Rectal smooth muscle tissue (tissue), 1 donor: Measurements from ENCODE around the gene HELZ.
"Not testable (repeated sequence)": the region's sequence is repeated elsewhere in the genome, so short reads cannot be mapped to it uniquely, and the experiment has no call there.

Experiments
- H3K27ac ChIP-seq: one replicate; pipeline ENCODE4 v1.7.0; 2013; ENCODE audit warnings: low read depth, low read length, inconsistent platforms
- H3K27me3 ChIP-seq: one replicate; pipeline ENCODE4 v1.7.0; 2013; ENCODE audit warnings: low read length; ENCODE audit not compliant: control insufficient read depth, insufficient read depth
- H3K36me3 ChIP-seq: one replicate; pipeline ENCODE4 v1.7.0; 2013; ENCODE audit warnings: low read length; ENCODE audit not compliant: control insufficient read depth, insufficient read depth
- H3K4me1 ChIP-seq: one replicate; pipeline ENCODE4 v1.7.0; 2013; ENCODE audit warnings: low read length; ENCODE audit not compliant: control insufficient read depth, insufficient read depth
- H3K4me3 ChIP-seq: one replicate; pipeline ENCODE4 v1.7.0; 2013; ENCODE audit warnings: low read length
- H3K9ac ChIP-seq: one replicate; pipeline ENCODE4 v1.7.0; 2013; ENCODE audit warnings: low read length

The HELZ gene

GRCh38 chr17:67245073-67245693 is at the start of gene HELZ:
TSS of gene HELZ (minus strand) at chr17:67245196. CDS start at chr17:67218804, 26,392 bp downstream.
- Histone ChIP-seq H3K9ac (peak within 1 kb of the TSS; percentile 51), H3K27me3 (no peaks in the 10 kb centered on the region), H3K4me3 (peak within 1 kb of the TSS; percentile 82), H3K36me3 (no peaks in the 10 kb centered on the region), H3K27ac (peak within 1 kb of the TSS; percentile 74), H3K4me1 (peaks cover 20% of the 10 kb centered on the region)

DNA sequence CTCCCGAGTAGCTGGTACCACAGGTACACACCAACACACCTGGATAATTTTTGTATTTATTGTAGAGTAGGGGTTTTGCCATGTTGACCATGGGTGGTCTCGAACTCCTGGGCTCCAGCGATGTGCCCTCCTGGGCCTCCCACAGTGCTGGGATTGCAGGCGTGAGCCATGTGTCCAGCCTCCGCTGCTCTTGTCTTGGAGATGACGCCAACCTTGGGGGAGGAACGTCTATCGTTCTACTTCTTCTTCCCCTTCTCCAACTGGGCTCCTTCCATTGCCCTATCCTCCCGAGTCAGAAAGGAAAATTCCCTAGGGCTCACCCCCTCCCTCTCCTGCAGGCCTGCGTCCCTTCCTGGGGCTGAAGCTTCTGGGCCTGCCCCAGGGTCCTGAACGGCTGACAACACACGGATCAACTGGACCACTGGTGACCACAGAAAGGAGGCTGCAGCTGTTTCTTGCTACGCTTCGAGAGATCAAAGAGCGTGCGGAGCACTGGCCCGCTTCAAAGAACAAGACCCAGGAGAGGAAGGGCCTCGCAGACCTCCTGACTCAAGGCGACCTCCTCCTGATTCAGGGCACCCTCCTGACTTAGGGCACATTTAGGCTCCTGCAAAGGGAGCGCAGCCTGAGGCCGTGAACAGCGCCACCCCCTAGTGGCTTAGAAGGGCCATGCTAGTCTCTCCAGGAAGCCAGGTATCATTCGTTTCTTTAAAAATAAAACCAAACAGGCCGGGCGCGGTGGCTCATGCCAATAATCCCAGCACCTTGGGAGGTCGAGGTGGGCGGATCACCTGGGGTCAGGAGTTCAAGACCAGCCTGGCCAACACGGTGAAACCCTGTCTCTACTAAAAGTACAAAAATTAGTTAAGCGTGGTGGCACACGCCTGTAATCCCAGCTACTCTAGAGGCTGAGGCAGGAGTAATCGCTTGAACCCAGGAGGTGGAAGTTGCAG is 48.5 kb upstream of the HELZ start:
- no peak overlapping the region for H3K4me3 ChIP-seq
- H3K27me3 ChIP-seq: no peaks in the 10 kb centered on the region
- no peak overlapping the region for H3K9ac ChIP-seq
- H3K4me1 ChIP-seq: peaks cover 3% of the 10 kb centered on the region
- H3K36me3 ChIP-seq: no peaks in the 10 kb centered on the region
- H3K27ac ChIP-seq: no peak overlapping the region

- no peak overlapping the region for H3K27ac ChIP-seq
- no peak overlapping the region for H3K9ac ChIP-seq
- H3K4me1 ChIP-seq: peaks cover 3% of the 10 kb centered on the region
- H3K36me3 ChIP-seq: no peaks in the 10 kb centered on the region
- H3K4me3 ChIP-seq: no peak overlapping the region
- no peaks in the 10 kb centered on the region for H3K27me3 ChIP-seq
Measured at GRCh38 chr17:67290711-67291291, 45.8 kb upstream of the HELZ start.

- Histone ChIP-seq H3K9ac (no peak overlapping the region), H3K27ac (no peak overlapping the region), H3K4me1 (peaks cover 3% of the 10 kb centered on the region), H3K27me3 (no peaks in the 10 kb centered on the region), H3K36me3 (no peaks in the 10 kb centered on the region), H3K4me3 (no peak overlapping the region)
Measured at GRCh38 chr17:67290244-67290643, 45.2 kb upstream of the HELZ start.

GRCh38 chr17:67289181-67289876 is 44.3 kb upstream of the HELZ start:
- Histone ChIP-seq H3K36me3 (no peaks in the 10 kb centered on the region), H3K27ac (no peak overlapping the region), H3K27me3 (no peaks in the 10 kb centered on the region), H3K4me1 (peaks cover 3% of the 10 kb centered on the region), H3K4me3 (no peak overlapping the region), H3K9ac (no peak overlapping the region)

DNA sequence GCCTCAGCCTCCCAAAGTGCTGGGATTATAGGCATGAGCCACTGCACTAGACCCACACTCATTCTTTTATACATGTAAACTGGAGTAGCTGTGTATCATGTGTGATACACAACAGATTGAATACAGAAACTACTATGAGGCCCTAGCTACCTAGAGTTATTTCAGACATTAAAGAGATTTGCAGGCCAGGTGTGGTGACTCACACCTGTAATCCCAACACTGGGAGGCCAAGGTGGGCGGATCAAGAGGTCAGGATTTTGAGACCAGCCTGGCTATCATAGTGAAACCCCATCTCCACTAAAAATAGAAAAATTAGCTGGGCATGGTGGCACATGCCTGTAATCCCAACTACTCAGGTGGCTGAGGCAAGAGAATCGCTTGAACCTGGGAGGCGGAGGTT is 41.8 kb upstream of the HELZ start:
- not testable (repeated sequence) for H3K4me3 ChIP-seq, H3K27ac ChIP-seq, H3K36me3 ChIP-seq, H3K27me3 ChIP-seq, H3K9ac ChIP-seq, H3K4me1 ChIP-seq

DNA sequence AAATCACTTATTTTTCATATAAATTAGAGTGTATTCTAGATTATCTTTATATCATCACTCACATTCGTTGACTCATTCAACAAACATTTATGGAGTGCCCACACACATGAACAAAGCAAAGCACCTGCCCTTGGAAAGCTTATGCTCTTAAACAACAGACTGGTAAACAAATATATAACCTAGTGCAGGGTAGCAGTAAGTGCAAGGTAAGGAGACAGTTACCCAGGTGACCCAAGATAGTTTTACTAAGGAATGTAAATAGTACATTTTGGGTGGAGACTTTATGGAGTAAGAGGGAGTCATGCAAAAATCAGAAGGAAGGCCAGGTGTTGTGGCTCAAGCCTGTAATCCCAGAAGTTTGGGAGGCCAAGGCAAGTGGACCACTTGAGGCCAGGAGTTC is 40.4 kb upstream of the HELZ start:
- H3K27ac ChIP-seq: no peak overlapping the region
- no peaks in the 10 kb centered on the region for H3K36me3 ChIP-seq
- H3K27me3 ChIP-seq: no peaks in the 10 kb centered on the region
- H3K4me3 ChIP-seq: no peak overlapping the region
- H3K9ac ChIP-seq: no peak overlapping the region
- peaks cover 3% of the 10 kb centered on the region for H3K4me1 ChIP-seq

GRCh38 chr17:67283731-67284516 is 38.9 kb upstream of the HELZ start:
- Histone ChIP-seq H3K4me3 (no peak overlapping the region), H3K9ac (no peak overlapping the region), H3K36me3 (no peaks in the 10 kb centered on the region), H3K4me1 (no peaks in the 10 kb centered on the region), H3K27me3 (no peaks in the 10 kb centered on the region), H3K27ac (no peak overlapping the region)

GRCh38 chr17:67281743-67282142 is 36.7 kb upstream of the HELZ start:
- Histone ChIP-seq H3K4me3 (no peak overlapping the region), H3K4me1 (no peaks in the 10 kb centered on the region), H3K9ac (no peak overlapping the region), H3K36me3 (no peaks in the 10 kb centered on the region), H3K27ac (no peak overlapping the region), H3K27me3 (no peaks in the 10 kb centered on the region)

GRCh38 chr17:67281053-67281452 is 36.1 kb upstream of the HELZ start:
- Histone ChIP-seq H3K4me3 (no peak overlapping the region), H3K36me3 (no peaks in the 10 kb centered on the region), H3K4me1 (no peaks in the 10 kb centered on the region), H3K9ac (no peak overlapping the region), H3K27ac (no peak overlapping the region), H3K27me3 (no peaks in the 10 kb centered on the region)

- no peak overlapping the region for H3K4me3 ChIP-seq
- no peaks in the 10 kb centered on the region for H3K27me3 ChIP-seq
- no peaks in the 10 kb centered on the region for H3K36me3 ChIP-seq
- H3K27ac ChIP-seq: no peak overlapping the region
- H3K4me1 ChIP-seq: no peaks in the 10 kb centered on the region
- no peak overlapping the region for H3K9ac ChIP-seq
Measured at GRCh38 chr17:67280279-67280678, 35.3 kb upstream of the HELZ start.
